ENCODE data around the gene GALNT14. TPM values are rescaled to one million over a fixed set of nuclear protein-coding genes. Genes with fewer than 3 reads are reported as not detected.

Gene GALNT14
- total RNA-seq, 1 experiment from 2014 or later: 6.0 TPM

DNA sequence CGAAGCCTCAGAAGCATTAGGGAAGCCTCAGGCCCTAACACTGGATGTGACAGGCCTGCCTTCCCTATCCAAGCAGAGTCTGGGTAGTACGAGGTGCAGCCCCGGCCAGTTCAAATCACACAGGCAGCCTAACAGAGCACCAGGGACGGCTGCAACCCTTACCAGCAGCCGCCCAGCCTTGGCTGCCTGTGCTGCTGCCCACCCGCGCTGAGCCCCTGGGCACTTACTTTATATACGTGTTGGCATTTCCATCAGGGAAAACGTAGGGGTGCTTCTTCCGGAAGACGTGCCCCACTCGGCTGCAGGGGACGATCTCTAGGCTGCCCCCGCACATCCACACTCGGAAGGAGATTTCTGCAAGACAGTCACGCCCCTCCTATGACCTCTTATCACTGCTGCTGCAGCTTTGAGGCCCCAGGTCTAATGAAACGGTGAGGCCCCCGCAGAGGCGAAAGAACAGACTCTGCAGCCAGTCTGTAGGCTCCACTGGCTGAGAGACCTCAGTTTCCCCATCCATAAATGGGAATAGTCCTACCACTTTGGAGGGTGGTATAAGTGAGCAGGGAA lies 206.3 kb downstream of the GALNT14 start:
- Mint-ChIP-seq H3K4me1 (peaks cover 9% of the 10 kb centered on the region; the same call in 1 of the 2 replicates), H3K9me3 (no peaks in the 10 kb centered on the region), H3K4me3 (no peak overlapping the region), H3K36me3 (no peaks in the 10 kb centered on the region), H3K27ac (no peak overlapping the region), H3K27me3 (ENCODE audit: low read depth) (no peaks in the 10 kb centered on the region)
- ChIA-PET POLR2A (no interaction called here), CTCF (interaction anchor here (1.5 kb wide), 1 partner anchor 418 kb away, joined by 3 read pairs; no protein-coding TSS in a partner anchor)
- no peak for ATAC-seq
- no peak for DNase-seq (ENCODE audit: low spot score)
- TF ChIP-seq, protein P1, sequence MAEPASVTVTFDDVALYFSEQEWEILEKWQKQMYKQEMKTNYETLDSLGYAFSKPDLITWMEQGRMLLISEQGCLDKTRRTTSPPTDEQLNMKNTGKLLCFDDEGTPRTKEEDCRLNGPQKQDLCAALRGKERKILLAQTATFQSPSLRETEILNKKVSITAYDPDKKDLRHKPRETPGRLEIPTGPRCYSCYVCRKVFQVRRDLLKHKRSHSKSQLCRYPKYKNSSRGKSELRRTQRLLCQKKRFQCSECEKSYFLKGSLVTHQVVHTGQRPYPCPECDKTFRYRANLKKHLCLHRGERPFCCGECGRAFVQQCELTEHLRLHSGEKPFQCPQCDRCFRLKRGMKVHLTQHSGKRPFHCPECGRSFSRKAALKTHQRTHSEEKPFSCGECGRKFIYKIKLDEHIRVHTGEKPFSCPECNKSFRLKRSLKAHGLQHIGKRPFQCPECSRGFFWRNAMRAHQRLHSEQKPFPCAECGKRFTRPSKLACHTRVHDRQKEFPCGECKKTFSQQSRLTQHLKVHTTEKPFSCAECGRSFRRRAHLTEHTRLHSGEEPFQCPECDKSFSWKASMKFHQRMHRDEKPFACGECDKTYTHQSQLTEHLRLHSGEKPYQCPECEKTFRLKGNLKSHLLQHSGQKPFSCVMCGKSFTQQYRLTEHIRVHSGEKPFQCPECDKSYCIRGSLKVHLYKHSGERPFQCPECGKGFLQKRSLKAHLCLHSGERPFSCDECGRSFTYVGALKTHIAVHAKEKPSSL (CRISPR knock-in tag; conservative IDR thresholded peaks at IDR 0.05): no peak
- no peak for TF ChIP-seq PRRX2 (CRISPR knock-in tag; IDR thresholded peaks at IDR 0.05)
- TF ChIP-seq, protein P2, sequence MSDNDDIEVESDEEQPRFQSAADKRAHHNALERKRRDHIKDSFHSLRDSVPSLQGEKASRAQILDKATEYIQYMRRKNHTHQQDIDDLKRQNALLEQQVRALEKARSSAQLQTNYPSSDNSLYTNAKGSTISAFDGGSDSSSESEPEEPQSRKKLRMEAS (CRISPR knock-in tag; IDR thresholded peaks at IDR 0.05): no peak
- TF ChIP-seq, protein P3, sequence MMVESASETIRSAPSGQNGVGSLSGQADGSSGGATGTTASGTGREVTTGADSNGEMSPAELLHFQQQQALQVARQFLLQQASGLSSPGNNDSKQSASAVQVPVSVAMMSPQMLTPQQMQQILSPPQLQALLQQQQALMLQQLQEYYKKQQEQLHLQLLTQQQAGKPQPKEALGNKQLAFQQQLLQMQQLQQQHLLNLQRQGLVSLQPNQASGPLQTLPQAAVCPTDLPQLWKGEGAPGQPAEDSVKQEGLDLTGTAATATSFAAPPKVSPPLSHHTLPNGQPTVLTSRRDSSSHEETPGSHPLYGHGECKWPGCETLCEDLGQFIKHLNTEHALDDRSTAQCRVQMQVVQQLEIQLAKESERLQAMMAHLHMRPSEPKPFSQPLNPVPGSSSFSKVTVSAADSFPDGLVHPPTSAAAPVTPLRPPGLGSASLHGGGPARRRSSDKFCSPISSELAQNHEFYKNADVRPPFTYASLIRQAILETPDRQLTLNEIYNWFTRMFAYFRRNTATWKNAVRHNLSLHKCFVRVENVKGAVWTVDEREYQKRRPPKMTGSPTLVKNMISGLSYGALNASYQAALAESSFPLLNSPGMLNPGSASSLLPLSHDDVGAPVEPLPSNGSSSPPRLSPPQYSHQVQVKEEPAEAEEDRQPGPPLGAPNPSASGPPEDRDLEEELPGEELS (CRISPR knock-in tag; IDR thresholded peaks at IDR 0.05): no peak
- TF ChIP-seq SP1 (CRISPR knock-in tag; conservative IDR thresholded peaks at IDR 0.05): no peak
- no peak for TF ChIP-seq SOX15 (CRISPR knock-in tag; IDR thresholded peaks at IDR 0.05)
- no peak for TF ChIP-seq CREB1 (CRISPR knock-in tag; IDR thresholded peaks at IDR 0.05)
- TF ChIP-seq, protein P4, sequence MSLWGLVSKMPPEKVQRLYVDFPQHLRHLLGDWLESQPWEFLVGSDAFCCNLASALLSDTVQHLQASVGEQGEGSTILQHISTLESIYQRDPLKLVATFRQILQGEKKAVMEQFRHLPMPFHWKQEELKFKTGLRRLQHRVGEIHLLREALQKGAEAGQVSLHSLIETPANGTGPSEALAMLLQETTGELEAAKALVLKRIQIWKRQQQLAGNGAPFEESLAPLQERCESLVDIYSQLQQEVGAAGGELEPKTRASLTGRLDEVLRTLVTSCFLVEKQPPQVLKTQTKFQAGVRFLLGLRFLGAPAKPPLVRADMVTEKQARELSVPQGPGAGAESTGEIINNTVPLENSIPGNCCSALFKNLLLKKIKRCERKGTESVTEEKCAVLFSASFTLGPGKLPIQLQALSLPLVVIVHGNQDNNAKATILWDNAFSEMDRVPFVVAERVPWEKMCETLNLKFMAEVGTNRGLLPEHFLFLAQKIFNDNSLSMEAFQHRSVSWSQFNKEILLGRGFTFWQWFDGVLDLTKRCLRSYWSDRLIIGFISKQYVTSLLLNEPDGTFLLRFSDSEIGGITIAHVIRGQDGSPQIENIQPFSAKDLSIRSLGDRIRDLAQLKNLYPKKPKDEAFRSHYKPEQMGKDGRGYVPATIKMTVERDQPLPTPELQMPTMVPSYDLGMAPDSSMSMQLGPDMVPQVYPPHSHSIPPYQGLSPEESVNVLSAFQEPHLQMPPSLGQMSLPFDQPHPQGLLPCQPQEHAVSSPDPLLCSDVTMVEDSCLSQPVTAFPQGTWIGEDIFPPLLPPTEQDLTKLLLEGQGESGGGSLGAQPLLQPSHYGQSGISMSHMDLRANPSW (CRISPR knock-in tag; conservative IDR thresholded peaks at IDR 0.05; ENCODE audit: low read depth): no peak
- no peak for TF ChIP-seq NFATC4 (CRISPR knock-in tag; IDR thresholded peaks at IDR 0.05)
- no peak for TF ChIP-seq ZNF263 (CRISPR knock-in tag; IDR thresholded peaks at IDR 0.05; ENCODE audit: low read depth)
- no peak for TF ChIP-seq ZBTB21 (CRISPR knock-in tag; IDR thresholded peaks at IDR 0.05; ENCODE audit: borderline replicate concordance)
- no peak for TF ChIP-seq ZNF396 (CRISPR knock-in tag; IDR thresholded peaks at IDR 0.05; ENCODE audit: borderline replicate concordance)
- TF ChIP-seq ATF1 (CRISPR knock-in tag; IDR thresholded peaks at IDR 0.05): no peak
- TF ChIP-seq JUN (CRISPR knock-in tag; IDR thresholded peaks at IDR 0.05): no peak
- TF ChIP-seq NFYB (CRISPR knock-in tag; conservative IDR thresholded peaks at IDR 0.05; ENCODE audit: low read depth): no peak
- TF ChIP-seq, protein P5, sequence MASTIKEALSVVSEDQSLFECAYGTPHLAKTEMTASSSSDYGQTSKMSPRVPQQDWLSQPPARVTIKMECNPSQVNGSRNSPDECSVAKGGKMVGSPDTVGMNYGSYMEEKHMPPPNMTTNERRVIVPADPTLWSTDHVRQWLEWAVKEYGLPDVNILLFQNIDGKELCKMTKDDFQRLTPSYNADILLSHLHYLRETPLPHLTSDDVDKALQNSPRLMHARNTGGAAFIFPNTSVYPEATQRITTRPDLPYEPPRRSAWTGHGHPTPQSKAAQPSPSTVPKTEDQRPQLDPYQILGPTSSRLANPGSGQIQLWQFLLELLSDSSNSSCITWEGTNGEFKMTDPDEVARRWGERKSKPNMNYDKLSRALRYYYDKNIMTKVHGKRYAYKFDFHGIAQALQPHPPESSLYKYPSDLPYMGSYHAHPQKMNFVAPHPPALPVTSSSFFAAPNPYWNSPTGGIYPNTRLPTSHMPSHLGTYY (CRISPR knock-in tag; IDR thresholded peaks at IDR 0.05): no peak
- TF ChIP-seq, protein P6, sequence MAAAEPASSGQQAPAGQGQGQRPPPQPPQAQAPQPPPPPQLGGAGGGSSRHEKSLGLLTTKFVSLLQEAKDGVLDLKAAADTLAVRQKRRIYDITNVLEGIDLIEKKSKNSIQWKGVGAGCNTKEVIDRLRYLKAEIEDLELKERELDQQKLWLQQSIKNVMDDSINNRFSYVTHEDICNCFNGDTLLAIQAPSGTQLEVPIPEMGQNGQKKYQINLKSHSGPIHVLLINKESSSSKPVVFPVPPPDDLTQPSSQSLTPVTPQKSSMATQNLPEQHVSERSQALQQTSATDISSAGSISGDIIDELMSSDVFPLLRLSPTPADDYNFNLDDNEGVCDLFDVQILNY (CRISPR knock-in tag; IDR thresholded peaks at IDR 0.05): no peak
- TF ChIP-seq ZNF232 (CRISPR knock-in tag; IDR thresholded peaks at IDR 0.05): no peak
- TF ChIP-seq, protein P7, sequence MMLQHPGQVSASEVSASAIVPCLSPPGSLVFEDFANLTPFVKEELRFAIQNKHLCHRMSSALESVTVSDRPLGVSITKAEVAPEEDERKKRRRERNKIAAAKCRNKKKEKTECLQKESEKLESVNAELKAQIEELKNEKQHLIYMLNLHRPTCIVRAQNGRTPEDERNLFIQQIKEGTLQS (CRISPR knock-in tag; conservative IDR thresholded peaks at IDR 0.05): no peak
- TF ChIP-seq, protein P8, sequence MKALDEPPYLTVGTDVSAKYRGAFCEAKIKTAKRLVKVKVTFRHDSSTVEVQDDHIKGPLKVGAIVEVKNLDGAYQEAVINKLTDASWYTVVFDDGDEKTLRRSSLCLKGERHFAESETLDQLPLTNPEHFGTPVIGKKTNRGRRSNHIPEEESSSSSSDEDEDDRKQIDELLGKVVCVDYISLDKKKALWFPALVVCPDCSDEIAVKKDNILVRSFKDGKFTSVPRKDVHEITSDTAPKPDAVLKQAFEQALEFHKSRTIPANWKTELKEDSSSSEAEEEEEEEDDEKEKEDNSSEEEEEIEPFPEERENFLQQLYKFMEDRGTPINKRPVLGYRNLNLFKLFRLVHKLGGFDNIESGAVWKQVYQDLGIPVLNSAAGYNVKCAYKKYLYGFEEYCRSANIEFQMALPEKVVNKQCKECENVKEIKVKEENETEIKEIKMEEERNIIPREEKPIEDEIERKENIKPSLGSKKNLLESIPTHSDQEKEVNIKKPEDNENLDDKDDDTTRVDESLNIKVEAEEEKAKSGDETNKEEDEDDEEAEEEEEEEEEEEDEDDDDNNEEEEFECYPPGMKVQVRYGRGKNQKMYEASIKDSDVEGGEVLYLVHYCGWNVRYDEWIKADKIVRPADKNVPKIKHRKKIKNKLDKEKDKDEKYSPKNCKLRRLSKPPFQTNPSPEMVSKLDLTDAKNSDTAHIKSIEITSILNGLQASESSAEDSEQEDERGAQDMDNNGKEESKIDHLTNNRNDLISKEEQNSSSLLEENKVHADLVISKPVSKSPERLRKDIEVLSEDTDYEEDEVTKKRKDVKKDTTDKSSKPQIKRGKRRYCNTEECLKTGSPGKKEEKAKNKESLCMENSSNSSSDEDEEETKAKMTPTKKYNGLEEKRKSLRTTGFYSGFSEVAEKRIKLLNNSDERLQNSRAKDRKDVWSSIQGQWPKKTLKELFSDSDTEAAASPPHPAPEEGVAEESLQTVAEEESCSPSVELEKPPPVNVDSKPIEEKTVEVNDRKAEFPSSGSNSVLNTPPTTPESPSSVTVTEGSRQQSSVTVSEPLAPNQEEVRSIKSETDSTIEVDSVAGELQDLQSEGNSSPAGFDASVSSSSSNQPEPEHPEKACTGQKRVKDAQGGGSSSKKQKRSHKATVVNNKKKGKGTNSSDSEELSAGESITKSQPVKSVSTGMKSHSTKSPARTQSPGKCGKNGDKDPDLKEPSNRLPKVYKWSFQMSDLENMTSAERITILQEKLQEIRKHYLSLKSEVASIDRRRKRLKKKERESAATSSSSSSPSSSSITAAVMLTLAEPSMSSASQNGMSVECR (CRISPR knock-in tag; IDR thresholded peaks at IDR 0.05; ENCODE audit: borderline replicate concordance): no peak
